IMR-90 (cell line): ENCODE data around the gene ATP8B2. TPM values are rescaled to one million over a fixed set of nuclear protein-coding genes. Genes with fewer than 3 reads are reported as not detected.

Source experiments
- ATAC-seq: fragments of 200-7000 bp; cut with Tn5 transposase; 2 replicates; pipeline ENCODE4 v1.9.1; 2020; ENCODE audit warnings: low read depth, mild to moderate bottlenecking, moderate library complexity
- BruUV-seq: library from RNA; stranded (reverse); fragments of 400-500 nt; replicated peaks from 2 replicates; lab custom pipeline; 2021; lab: Mats Ljungman, UMichigan
- CTCF ChIA-PET: fragments of 300-600 bp; formaldehyde crosslinking; extraction: SDS; loops from one replicate; lab custom pipeline; 2021; ENCODE audit warnings: antibody characterized with exemption; lab: Yijun Ruan, JAX
- POLR2A ChIA-PET: fragments of 300-600 bp; sonication (Branson Sonifier 250); formaldehyde crosslinking; loops from one replicate; lab custom pipeline; 2022; ENCODE audit warnings: antibody characterized with exemption; ENCODE audit not compliant: unreplicated experiment; lab: Charles Lee
- DNase-seq: peaks from one replicate; pipeline ENCODE4 v3.0.0; 2013
- H2AFZ ChIP-seq: replicated peaks from 2 replicates; pipeline ENCODE3; 2013; ENCODE audit warnings: low read length, mild to moderate bottlenecking; ENCODE audit not compliant: poor library complexity
- H2AK5ac ChIP-seq: 2 replicates; pipeline ENCODE4 v1.6.1; 2013; ENCODE audit warnings: low read depth, low read length, inconsistent platforms
- H2AK9ac ChIP-seq: replicated peaks from 2 replicates; pipeline ENCODE3; 2013; ENCODE audit warnings: mild to moderate bottlenecking, low read depth, low read length, moderate library complexity; ENCODE audit not compliant: poor library complexity
- H2BK120ac ChIP-seq: 2 replicates; pipeline ENCODE4 v1.6.1; 2013; ENCODE audit warnings: low read depth, low read length, inconsistent platforms
- H2BK15ac ChIP-seq: 3 replicates; pipeline ENCODE4 v1.6.1; 2013; ENCODE audit warnings: low read depth, low read length, inconsistent platforms
- H2BK20ac ChIP-seq: 2 replicates; pipeline ENCODE4 v1.6.1; 2013; ENCODE audit warnings: low read depth, mild to moderate bottlenecking, inconsistent platforms, low read length, moderate library complexity
- H2BK5ac ChIP-seq: 2 replicates; pipeline ENCODE4 v1.6.1; 2013; ENCODE audit warnings: mild to moderate bottlenecking, low read depth, low read length, inconsistent platforms; ENCODE audit not compliant: poor library complexity, severe bottlenecking
- H3K14ac ChIP-seq: replicated peaks from 2 replicates; pipeline ENCODE4 v1.6.1; 2013; ENCODE audit warnings: low read depth, low read length, inconsistent platforms
- H3K18ac ChIP-seq: 2 replicates; pipeline ENCODE4 v1.6.1; 2013; ENCODE audit warnings: low read depth, low read length, control low read depth
- H3K23ac ChIP-seq: 2 replicates; pipeline ENCODE4 v1.6.1; 2013; ENCODE audit warnings: low read depth, low read length, inconsistent platforms
- H3K27ac ChIP-seq: 2 replicates; pipeline ENCODE4 v1.5.1; 2013; ENCODE audit warnings: mild to moderate bottlenecking, control low read depth, low read length; ENCODE audit not compliant: insufficient read depth
- H3K27me3 ChIP-seq: 2 replicates; pipeline ENCODE4 v1.6.1; 2013; ENCODE audit warnings: low read length; ENCODE audit not compliant: control insufficient read depth, insufficient read depth
- H3K36me3 ChIP-seq: 2 replicates; pipeline ENCODE4 v1.6.1; 2013; ENCODE audit warnings: low read length, mixed read lengths; ENCODE audit not compliant: control insufficient read depth, insufficient read depth
- H3K4ac ChIP-seq: 2 replicates; pipeline ENCODE4 v1.6.1; 2013; ENCODE audit warnings: low read depth, low read length, inconsistent platforms
- H3K4me1 ChIP-seq: 2 replicates; pipeline ENCODE4 v1.6.1; 2013; ENCODE audit warnings: low read length, mixed read lengths; ENCODE audit not compliant: control insufficient read depth, insufficient read depth
- H3K4me2 ChIP-seq: 2 replicates; pipeline ENCODE4 v1.6.1; 2013; ENCODE audit warnings: low read depth, mild to moderate bottlenecking, control low read depth, low read length, moderate library complexity
- H3K4me3 ChIP-seq: 2 replicates; pipeline ENCODE4 v1.5.1; 2013; ENCODE audit warnings: low read depth, mild to moderate bottlenecking, control low read depth, low read length, moderate library complexity; ENCODE audit not compliant: insufficient read depth
- H3K56ac ChIP-seq: 2 replicates; pipeline ENCODE4 v1.6.1; 2013; ENCODE audit warnings: low read length, inconsistent platforms; ENCODE audit not compliant: insufficient read depth; ENCODE audit errors: extremely low read depth
- H3K79me1 ChIP-seq, 2 experiments: 2 replicates each; pipeline ENCODE4 v1.6.1; 2013; ENCODE audit warnings: low read length in 2 of 2, inconsistent platforms in 1 of 2, low read depth in 1 of 2
- H3K9ac ChIP-seq: 2 replicates; pipeline ENCODE4 v1.6.1; 2013; ENCODE audit warnings: low read depth, low read length, control low read depth
- H3K9me1 ChIP-seq: 2 replicates; pipeline ENCODE4 v1.6.1; 2013; ENCODE audit warnings: low read length, inconsistent platforms; ENCODE audit not compliant: insufficient read depth
- H3K9me3 ChIP-seq: 2 replicates; pipeline ENCODE4 v1.6.1; 2013; ENCODE audit warnings: low read length; ENCODE audit not compliant: control insufficient read depth, insufficient read depth
- H4K20me1 ChIP-seq: 2 replicates; pipeline ENCODE4 v1.6.1; 2013; ENCODE audit warnings: low read length, inconsistent platforms; ENCODE audit not compliant: insufficient read depth
- H4K5ac ChIP-seq: 2 replicates; pipeline ENCODE4 v1.6.1; 2013; ENCODE audit warnings: mild to moderate bottlenecking, low read depth, low read length, control low read depth
- H4K8ac ChIP-seq, 2 experiments: 2 replicates each; pipeline ENCODE4 v1.6.1; 2013; ENCODE audit warnings: low read depth in 2 of 2, low read length in 2 of 2, control low read depth in 1 of 2, inconsistent platforms in 1 of 2
- H4K91ac ChIP-seq: 2 replicates; pipeline ENCODE4 v1.6.1; 2013; ENCODE audit warnings: low read depth, low read length, inconsistent platforms; ENCODE audit not compliant: insufficient read depth
- CEBPB ChIP-seq: IDR thresholded peaks from 2 replicates; pipeline ENCODE4 v1.6.1; 2012; ENCODE audit warnings: low read depth, low read length, improper control_type of control experiment
- CHD1 ChIP-seq: IDR thresholded peaks from 2 replicates; pipeline ENCODE4 v1.6.1; 2012; ENCODE audit warnings: low read depth, low read length, improper control_type of control experiment
- MAZ ChIP-seq: IDR thresholded peaks from 2 replicates; pipeline ENCODE4 v1.6.1; 2012; ENCODE audit warnings: low read depth, mild to moderate bottlenecking, low read length, improper control_type of control experiment, moderate library complexity, borderline replicate concordance
- MXI1 ChIP-seq: IDR thresholded peaks from 2 replicates; pipeline ENCODE4 v1.6.1; 2012; ENCODE audit warnings: low read depth, mild to moderate bottlenecking, low read length, moderate library complexity, borderline replicate concordance
- RFX5 ChIP-seq: IDR thresholded peaks from 2 replicates; pipeline ENCODE4 v1.8.0; 2012; ENCODE audit warnings: low read depth, mild to moderate bottlenecking, low read length, moderate library complexity
- WGBS, 2 experiments: methylation state at CpG; one replicate each; pipeline versions ENCODE4 v1.1.5 to v1.1.7; 2013; ENCODE audit warnings: missing lambda C conversion rate in 2 of 2; ENCODE audit not compliant: insufficient read length in 1 of 2; ENCODE audit errors: extremely low coverage in 2 of 2; 5-methylcytosine and 5-hydroxymethylcytosine counted together
- dilution Hi-C: fragments of 300-500 bp; cut with HindIII; formaldehyde crosslinking; loops from one replicate; pipeline ENCODE4 v1.14.3; 2018; ENCODE audit warnings: low sequenced_read_pairs; ENCODE audit not compliant: unreplicated experiment
- in situ Hi-C: fragments of 300-500 bp; cut with MboI; formaldehyde crosslinking; loops from 3 replicates; pipeline ENCODE4 v1.14.3; 2019; ENCODE audit warnings: low sequenced_read_pairs, inconsistent platforms, mixed read lengths
- intact Hi-C: fragments of 100-400 bp; cut with micrococcal nuclease; formaldehyde crosslinking; loops from 2 replicates; pipeline ENCODE4 v1.10.0; 2022
- polyA plus RNA-seq, 3 experiments: library from polyadenylated mRNA; depleted of rRNA; stranded (reverse); fragments of >200 nt; gene quantifications; 2 replicates each; pipeline ENCODE4 v1.2.3, GENCODE V29; 2012; ENCODE audit warnings: low replicate concordance in 1 of 3
- total RNA-seq: library from RNA; depleted of rRNA; stranded (reverse); fragments of >200 nt; gene quantifications from 2 replicates; pipeline ENCODE4 v1.2.3, GENCODE V29; 2012
- TF ChIP-seq, protein P1 (sequence below): fragments of 150-350 bp; IDR thresholded peaks from 2 replicates; pipeline ENCODE4 v1.6.1; 2017; ENCODE audit warnings: mild to moderate bottlenecking, antibody characterized with exemption, low read length, low read depth

Gene ATP8B2
- total and polyA plus RNA-seq, 2 of the 4 experiments (the other 2 are of a cell fraction), result 79.4 to 91.0 TPM

DNA sequence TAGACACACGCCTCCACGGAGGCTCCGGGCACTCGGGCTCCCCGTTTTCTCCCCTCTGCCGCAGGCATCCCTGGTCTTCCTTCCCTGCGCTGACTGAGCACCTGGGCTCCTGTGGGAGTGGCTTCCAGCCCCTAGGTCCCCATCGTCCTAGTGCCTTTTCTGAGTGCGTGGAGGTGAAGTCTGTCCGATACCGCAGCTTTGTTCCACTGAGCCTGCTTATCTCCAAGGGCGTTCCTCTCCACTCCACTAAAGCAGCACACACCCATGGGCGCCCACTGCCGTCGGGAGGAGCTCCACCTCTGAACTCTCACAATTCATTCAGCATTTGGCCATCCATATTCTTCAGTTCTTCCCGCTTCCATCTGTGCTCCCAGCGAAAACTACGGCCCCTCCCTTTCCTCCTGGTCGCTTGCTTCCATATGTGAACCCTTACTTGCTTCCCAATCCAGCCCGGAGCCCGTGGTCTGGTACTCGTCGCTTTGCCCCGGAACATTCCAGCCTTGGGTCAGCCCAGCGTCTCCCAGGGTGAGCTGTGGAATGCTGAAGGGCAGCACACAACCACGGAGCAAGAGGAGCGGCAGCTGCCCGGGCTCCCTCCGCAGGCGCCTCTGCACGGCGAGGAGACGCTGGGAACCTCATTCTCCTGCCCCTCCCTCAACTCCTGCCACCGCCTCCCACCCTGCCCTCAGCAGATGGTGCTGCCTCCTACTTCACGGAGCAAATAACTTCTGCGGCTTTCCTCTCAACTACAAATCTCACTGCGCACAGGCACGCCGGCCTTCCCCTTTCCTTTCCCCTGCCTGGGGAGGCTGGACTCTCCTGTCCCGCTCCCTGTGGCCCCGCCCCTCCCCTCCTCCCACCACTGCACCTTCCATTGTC is 27.5 kb downstream of the ATP8B2 start:
- Histone ChIP-seq H3K4me1 (peaks cover 10% of the 10 kb centered on the region; the same call in 1 of the 2 replicates), H3K9me3 (no peaks in the 10 kb centered on the region), H2AK9ac (peak overlapping the region; percentile 75), H2AK5ac (0 out of 2 replicates have a peak overlapping the region, but pooled peaks have one; percentile 11), H3K23ac (0 out of 2 replicates have a peak overlapping the region, but pooled peaks have one; percentile 27), H3K56ac (no peak overlapping the region; the same call in 1 of the 2 replicates), H3K27ac (peak overlapping the region; percentile 26; the same call in 1 of the 2 replicates), H3K18ac (no peak overlapping the region; the same call in 1 of the 2 replicates), H2BK20ac (peak overlapping the region; percentile 54; the same call in 1 of the 2 replicates), H3K36me3 (peaks cover 19% of the 10 kb centered on the region), H4K91ac (no peak overlapping the region; the same call in 1 of the 2 replicates), H2BK15ac (no peak overlapping the region), H4K8ac (peak overlapping the region in 1 of 2 experiments; percentile 73; a peak in 2 of 4 replicates), H2BK120ac (peak overlapping the region; percentile 66), H4K5ac (peak overlapping the region; percentile 14; the same call in 1 of the 2 replicates), H3K14ac (peak overlapping the region; percentile 25; the same call in 1 of the 2 replicates), H2BK5ac (no peak overlapping the region), H3K4me2 (peak overlapping the region; percentile 44), H4K20me1 (peaks cover 6% of the 10 kb centered on the region; the same call in 1 of the 2 replicates), H3K9me1 (peaks cover 8% of the 10 kb centered on the region), H3K79me1 (no peaks in the 10 kb centered on the region), H3K4me3 (peak overlapping the region; percentile 4; the same call in 1 of the 2 replicates), H3K4ac (peak overlapping the region; percentile 81), H2AFZ (peak overlapping the region; percentile 94), H3K9ac (peak overlapping the region; percentile 8; the same call in 1 of the 2 replicates), H3K27me3 (peaks cover 2% of the 10 kb centered on the region)
- WGBS, 2 experiments, result 7% methylated on average over 13 of the region's 41 CpGs; no CpG with 5 or more reads in 1 of the 2 experiments
- intact Hi-C loops, result loop anchor here (1.0 to 5.0 kb wide), 4 partner anchors 52 to 194 kb away; partner anchors contain the start of gene IL6R
- ChIA-PET CTCF (interaction anchor here (0.9 to 2.1 kb wide), 3 partner anchors 18 to 110 kb away, joined by 3 to 8 read pairs (median 3); no protein-coding TSS in a partner anchor), POLR2A (no interaction called here)
- DNase-seq (peak; percentile 31), ATAC-seq (peak; percentile 78)
- TF ChIP-seq MXI1 (no peak), CHD1 (no peak), CEBPB (no peak), RFX5 (no peak), MAZ (no peak; the same call in 1 of the 2 replicates)
- TF ChIP-seq, protein P1, sequence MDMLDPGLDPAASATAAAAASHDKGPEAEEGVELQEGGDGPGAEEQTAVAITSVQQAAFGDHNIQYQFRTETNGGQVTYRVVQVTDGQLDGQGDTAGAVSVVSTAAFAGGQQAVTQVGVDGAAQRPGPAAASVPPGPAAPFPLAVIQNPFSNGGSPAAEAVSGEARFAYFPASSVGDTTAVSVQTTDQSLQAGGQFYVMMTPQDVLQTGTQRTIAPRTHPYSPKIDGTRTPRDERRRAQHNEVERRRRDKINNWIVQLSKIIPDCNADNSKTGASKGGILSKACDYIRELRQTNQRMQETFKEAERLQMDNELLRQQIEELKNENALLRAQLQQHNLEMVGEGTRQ, result no peak
- dilution Hi-C loops, result no loop called here
- BruUV-seq, result no TSS peak
- in situ Hi-C loops, result no loop called here
